HG03039 (cell line): ENCODE measurements around the gene NUBPL.

Source experiments
- ATAC-seq: cut with Tn5 transposase; IDR thresholded peaks from one replicate; pipeline ENCODE4 v1.9.1; 2021; ENCODE audit warnings: mild to moderate bottlenecking, moderate library complexity; ENCODE audit not compliant: unreplicated experiment

Gene NUBPL, protein sequence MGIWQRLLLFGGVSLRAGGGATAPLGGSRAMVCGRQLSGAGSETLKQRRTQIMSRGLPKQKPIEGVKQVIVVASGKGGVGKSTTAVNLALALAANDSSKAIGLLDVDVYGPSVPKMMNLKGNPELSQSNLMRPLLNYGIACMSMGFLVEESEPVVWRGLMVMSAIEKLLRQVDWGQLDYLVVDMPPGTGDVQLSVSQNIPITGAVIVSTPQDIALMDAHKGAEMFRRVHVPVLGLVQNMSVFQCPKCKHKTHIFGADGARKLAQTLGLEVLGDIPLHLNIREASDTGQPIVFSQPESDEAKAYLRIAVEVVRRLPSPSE

DNA sequence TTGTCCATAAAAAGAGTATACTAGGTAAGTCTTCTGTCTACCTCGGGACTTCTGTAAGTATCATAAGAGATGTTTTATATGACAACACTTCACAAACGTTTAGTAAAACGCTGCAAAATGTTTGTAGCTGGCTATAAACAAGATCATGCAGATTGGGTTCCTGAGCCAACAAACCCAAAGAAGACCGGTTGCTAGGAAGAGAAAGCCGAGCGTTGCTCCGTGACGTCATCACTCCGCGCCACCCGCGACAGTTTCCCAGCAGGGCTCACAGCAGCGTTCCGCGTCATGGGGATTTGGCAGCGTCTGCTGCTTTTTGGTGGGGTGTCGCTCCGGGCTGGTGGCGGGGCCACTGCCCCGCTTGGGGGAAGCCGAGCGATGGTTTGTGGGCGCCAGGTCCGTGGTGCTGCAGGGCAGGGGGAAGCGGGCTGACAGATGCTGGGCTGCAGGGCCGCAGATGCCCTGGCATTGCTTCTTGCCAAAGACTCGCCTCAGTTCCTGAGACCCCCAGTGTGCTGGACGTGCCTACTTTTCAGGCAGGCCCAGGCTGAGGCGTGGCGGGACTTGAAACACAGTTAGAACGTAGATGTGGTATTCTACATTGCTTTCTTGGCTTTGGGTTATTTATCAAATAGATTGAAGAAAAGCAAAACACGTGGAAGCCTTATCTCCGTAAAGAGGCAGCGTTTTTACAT lies at the start of gene NUBPL:
Gene NUBPL (plus strand): TSS at position 250 of the 692 bp plus-strand sequence. CDS start 36 bp downstream, at position 286.
- ATAC-seq, result peak; percentile 94

DNA sequence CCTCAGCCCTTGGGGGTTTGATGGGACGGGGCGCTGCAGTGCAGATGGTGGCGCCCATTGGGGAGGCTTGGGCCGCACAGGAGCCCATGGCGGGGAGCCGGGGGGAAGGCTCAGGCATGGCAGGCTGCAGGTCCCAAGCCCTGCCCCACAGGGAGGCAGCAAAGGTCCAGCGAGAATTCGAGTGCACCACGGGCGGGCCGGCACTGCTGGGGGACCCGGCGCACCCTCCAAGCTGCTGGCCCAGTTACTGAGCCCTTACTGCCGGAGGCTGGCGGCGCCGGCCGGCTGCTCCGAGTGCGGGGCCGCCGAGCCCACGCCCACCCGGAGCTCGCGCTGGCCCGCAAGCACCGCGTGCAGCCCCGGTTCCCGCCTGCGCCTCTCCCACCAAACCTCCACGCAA lies 34.1 kb upstream of the NUBPL start:
- ATAC-seq, result no peak

DNA sequence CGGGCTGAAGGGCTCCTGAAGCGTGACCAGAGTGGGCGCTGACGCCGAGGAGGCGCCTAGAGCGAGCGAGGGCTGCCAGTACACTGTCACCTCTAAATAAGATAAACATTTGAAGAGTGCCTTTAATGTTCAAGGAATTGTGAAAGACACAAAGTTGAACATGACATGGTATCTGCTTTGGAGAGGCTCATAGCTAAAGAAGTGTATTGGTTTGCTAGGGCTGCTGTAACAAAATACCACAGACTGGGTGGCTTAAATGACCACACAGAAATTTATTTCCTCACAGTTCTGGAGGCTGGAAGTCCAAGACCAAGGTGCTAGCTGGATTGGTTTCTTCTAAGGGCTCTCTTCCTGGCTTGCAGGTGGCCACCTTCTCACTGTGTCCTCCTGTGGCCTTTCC lies 33.7 kb upstream of the NUBPL start:
- ATAC-seq, result no peak

DNA sequence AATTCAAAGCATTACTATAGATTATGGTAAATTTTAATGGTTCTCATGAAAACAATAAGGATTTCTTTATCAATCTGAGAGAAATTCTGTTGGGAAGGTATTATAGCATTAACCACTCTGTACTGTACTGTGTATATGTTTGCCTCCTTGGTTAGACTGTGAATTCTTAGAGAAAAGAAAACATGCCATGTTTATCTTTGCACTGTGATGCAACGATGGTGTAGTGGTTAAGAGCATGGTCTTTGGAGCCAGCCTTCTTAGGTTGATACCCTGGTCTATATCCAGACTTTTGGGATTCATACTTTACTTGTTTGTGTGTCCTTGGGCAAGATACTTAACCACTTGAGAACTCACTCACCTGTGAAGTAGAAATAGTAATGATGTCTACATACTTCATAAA lies 32.2 kb upstream of the NUBPL start:
- no peak for ATAC-seq

DNA sequence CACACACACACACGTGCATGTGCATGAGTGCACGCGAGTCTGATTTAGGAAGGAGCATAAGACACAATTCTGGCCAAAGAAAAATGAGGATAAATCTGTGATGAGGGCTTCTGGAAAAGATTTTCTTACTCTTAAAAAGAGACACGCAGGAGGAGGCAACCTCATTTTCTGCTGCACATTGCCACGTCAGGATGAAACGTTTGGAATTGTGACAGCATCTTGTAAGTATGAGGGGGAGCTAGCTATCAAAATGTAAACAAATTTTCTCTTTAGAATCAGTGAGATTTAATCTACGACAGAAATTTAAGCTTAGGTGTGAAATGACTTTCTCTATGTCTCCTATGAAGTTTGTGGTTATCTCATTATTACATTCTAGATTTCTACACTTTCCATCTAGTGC lies 31.1 kb upstream of the NUBPL start:
- ATAC-seq, result no peak

DNA sequence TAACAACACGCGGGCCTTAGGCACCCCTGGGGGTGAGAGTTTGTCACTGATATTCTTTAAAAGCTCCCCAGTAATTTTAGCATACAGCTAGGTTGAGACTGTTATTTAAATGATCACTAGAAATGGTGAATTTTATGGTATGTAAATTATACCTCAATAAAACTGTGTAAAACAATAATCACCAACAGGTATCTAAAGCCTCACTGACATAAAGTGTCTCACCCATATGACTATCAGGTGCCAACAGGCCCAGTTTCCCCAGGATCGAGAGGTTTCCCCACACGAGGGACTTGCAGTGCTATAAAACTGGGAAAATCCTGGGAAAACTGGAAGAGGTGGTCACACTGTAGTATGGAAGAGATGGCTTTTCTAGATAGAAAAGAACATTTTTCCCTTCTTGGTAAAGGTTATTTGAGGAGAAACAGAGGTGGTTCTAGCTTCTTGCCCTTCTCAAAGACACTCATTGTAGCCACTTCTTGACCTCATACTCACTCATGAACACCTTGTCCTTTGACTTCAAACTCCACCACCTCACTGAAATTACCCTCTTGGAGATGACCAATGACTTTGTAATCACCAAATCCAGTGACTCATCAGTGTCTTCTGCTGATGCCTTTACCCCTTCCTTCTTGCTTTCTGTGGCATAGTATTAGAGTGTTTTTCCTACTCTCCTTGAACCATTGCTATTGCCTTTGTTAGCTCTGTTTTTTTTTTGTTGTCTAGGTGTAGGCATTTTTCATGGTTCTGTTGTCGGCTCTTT lies 24.8 kb upstream of the NUBPL start:
- no peak for ATAC-seq

DNA sequence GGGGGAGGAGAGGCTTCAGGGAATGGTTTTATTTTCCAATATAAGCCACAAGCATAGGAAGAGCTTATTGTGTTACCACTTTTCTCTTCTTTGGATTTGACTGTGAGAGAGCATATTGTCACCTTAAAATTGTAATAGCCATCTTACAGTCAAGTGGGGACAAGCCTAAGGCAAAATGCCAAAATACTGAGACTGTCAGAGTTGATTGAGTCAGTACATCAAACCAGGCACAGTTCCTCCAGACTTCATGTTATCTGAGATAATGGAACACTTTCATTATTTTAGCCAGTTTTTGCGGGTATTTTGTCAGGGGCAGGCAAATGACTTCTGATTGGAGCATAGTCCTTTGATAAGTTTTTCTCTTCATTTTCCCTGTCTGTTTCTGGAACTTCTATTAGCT lies 19.5 kb upstream of the NUBPL start:
- no peak for ATAC-seq

DNA sequence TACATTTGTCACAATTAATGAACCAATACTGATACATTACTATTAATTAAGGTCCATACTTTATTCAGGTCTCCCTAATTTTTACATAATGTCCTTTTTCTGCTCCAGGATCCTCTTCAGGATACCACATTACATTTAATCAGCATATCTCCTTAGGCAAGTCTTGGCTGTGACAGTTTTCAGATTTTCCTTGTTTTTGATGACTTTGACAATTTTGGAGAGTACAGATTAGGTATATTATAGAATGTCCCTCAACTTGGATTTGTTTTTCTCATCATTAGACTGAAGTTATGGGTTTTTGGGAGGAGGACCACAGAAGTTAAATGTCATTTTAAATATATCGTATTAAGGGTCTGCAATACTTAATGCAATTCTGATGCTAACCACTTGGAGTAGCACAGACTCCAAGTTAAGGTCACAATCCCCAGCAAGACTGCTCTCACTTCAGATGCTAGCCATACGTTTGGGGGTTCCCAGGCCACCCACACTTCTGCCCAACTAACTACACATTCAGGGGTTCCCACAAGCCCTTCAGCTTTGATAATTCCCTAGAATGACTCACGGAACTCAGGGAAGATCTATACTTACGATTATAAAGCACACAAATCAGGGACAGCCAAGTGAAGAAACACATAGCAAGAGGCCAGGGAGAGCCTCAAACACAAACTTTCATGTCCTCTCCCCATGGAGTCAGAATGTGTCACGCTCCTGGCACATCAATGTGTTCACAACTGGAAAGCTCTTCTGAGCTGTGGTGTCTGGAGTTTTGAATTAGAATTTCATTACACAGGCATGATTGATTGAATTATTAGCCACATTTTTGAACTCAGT lies 17.0 kb upstream of the NUBPL start:
- ATAC-seq, result no peak

DNA sequence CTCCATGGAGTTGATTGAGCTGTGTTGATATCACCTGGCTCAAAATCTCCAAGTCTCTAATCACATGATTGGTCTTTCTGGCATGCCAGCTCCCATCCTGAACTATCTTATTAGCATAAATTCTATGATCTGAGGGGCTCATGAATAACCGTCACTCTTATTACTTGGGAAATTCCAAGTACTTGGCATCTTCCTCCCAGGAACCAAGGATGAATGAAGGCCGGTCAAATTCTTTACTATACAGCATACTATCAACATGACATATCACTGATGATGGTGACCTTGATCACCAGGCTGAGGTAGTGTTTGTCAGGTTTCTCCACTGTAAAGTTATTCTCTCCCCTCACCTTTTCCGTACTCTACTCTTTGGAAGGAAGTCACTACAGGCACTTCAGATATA lies 16.4 kb upstream of the NUBPL start:
- ATAC-seq, result no peak

DNA sequence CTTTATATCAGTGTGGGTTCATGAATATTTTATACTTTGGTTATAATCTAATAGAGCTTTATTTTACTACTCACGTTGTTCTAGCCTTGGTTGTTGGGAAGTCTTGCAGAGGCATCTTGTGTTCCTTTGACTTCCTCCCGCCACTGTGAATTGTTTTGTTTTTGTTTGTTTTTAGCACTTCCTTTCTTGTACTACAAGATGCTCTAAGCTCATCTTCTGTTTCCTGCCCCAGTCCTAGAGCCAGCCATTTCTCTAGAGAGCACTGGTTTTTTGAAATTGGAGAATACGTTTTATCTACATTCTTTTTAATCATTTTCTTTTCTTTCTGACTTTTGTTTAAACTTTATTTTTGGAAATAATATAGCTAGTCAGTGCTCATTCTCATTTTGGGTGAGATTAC lies 15.9 kb upstream of the NUBPL start:
- no peak for ATAC-seq

DNA sequence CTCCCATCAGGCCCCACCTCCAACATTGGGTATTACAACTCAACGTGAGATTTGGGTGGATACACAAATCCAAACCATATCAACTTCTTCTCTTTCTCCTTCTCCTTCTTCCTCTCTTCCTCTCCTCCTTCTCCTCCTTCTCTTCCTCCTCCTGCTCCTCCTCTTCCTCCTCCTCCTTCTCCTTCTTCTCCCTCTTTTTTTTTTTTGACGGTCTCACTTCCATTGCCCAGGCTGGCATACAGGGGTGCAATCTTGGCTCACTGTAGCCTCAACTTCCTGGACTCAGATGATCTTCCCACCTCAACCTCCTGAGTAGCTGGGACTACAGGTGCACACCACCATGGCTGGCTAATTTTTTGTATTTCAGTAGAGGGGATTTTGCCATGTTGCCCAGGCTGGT lies 11.4 kb upstream of the NUBPL start:
- no peak for ATAC-seq

DNA sequence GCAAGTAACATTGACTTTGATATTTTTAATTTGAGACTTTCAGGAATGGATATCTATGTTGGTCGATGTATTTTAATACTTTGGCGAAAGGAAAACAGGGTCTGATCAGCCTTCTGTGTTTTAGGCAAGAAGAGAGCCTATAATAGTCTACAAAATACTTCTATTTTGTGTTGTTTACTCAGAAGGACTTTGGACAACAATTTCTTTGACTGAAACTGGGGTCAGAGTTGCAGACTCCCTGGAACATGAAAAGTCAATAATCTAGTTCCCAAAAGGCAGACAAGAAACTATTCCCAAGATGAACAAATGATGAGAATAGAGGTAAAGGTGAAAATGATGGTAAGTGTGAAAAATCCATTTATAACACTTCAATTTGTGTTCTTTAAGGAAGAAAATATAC lies 10.6 kb upstream of the NUBPL start:
- ATAC-seq, result no peak

DNA sequence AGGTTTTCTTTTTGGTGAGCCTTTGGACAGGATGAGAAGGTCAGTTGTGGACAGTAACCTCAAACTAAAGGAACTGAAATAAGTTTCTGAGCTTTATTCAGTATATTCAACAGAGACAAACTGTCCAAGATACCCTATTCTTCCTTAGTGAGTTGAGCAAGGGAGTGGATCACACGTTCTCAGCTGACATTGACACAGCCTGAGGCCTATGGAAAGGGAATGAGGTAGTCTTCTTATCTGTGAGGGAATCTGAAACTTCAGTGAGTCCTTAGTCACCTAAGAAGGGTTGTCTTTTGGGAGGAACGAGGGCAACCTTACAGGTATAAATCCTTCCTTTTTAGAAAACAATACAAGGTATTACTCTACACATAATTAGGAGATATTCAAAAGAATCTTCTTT lies 5.0 kb upstream of the NUBPL start:
- ATAC-seq, result no peak

DNA sequence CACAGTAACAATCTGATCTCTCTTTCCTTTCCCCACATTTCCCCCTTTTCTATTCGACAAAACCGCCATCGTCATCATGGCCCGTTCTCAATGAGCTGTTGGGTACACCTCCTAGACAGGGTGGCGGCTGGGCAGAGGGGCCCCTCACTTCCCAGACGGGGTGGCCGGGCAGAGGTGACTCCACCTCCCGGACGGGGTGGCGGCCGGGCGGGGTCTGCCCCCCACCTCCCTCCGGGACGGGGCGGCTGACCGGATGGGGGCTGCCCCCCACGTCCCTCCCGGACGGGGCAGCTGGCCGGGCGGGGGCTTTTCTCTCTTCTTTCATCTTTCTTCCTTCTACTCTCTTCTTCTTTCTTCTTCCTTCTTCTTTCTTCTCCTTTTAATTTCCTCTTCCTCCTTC lies 1.3 kb upstream of the NUBPL start:
- ATAC-seq, result no peak

DNA sequence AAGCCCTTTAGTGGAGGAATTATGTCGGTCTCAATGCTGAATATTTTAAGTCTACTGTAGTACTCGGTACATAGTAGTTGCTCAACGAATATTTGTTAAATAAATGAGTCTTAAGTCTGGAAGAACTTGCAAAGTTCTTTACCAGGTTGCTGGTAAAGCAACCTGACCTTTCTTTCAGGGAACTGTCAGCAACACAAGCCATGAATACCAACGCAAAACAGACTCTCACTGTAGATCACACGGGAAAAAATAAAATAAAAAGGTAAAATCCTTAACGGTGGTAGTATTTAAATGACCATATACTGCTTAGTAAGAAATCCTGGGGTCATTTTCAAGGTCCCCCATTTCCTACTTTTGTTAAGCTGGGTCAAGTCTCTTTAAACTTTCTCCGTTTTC lies 447 bp upstream of the NUBPL start:
- ATAC-seq, result peak; percentile 3

DNA sequence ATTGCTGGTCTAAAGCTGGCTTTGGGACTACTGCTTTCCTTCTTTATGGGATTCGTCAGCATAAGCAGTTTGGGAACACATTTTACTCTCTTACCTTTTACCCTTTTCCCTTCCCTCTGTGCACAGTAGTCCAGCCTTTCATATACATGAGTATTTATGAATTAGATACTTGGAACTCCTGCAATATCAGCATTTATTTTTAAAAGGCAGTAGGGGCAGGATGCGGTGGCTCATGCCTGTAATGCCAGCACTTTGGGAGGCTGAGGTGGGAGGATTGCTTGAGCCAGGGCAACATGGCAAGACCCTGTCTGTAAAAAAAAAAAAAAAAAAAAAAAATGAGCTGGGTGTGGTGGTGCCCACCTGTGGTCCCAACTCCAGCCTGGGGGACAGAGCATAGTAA lies 3.0 kb downstream of the NUBPL start:
- no peak for ATAC-seq

DNA sequence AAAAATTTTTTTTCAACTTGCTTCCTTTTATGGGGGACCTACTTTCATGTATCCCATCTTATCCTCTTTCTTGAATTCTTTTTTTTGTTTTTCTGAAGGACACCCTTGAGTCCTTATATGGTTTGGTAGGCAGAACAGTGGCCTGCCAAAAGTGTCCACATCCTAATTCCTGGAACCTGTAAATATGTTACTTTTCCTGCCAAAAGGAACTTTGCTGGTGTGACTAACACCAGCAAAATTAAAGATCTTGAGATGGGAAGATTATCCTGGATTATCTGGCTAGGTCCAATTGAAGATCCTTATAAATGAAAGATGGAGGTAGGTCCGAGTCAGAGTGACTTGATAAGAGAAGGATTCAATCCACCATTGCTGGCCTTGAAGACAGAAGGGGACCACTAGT lies 5.3 kb downstream of the NUBPL start:
- no peak for ATAC-seq

DNA sequence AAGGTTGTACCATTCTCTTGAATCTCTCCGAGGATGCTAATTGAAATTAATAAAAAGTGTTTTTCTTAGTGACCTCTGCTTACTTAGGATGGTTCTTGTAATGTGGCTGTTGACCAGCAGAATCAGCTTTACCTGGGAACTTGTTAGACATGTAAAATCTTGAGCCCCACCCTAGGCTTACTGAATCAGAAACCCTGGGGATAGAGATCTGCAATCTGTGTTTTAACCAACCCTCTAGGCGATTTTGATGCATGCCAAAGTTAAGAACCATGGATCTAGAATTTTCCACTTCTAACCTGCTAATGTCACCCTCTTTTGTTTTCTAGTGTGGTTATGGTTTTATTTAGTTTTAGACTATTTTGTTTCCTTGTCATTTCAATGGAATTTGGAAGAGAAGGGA lies 6.5 kb downstream of the NUBPL start:
- ATAC-seq, result no peak

DNA sequence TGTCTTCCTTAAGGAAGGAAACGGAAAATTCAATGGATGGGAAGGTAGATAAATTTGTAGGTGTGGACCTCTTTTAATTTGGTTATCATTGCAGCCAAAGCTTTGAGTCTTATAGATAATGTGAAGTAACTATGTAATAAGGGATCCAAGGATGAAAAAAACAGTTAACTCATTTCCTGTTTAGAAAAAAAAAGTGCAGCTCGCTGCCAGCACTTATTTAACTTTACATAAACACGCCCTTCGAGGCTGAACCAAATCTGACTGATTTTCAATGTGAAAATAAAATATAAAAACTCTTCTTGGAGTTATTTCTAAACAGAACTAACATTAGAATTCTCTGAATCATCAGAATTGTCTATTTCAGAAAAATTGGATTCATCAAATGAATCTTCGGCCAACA lies 7.0 kb downstream of the NUBPL start:
- ATAC-seq, result no peak

DNA sequence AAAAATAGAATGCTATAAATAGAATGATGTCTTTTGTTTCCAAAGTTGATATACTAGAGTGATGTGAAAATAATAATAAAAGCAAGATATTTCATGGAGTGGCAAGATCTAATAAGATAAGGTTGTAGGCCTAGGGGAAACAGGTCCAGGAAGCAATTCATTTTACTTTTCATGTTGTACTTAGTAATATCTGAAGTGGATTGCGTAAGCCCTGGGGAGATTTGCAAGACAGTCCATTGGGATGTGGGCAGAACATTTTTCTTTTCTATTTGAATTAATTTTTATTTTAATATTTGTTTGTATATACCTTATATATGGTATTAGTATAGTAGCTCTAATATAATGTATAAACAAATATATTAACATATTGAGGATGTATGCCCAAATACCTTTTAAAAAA lies 7.5 kb downstream of the NUBPL start:
- no peak for ATAC-seq

DNA sequence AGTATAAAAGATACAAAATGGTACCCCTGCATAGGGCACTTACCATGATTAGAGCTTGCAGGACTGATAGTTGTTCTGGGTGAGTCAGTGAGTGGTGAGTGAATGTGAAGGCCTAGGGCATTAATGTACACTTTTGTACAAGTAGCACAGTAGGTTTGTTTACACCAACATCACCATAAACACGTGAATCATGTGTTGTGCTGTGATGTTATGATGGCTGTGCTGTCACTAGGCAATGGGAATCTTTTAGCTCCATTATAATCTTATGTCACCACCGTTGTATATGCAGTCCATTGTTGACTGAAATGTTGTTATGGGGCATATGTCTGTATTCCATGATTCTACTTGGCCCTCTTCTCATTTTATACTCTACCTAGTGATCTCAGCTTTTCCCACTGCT lies 11.8 kb downstream of the NUBPL start:
- ATAC-seq, result no peak
